Measurements from ENCODE around the gene ABLIM3.

DNA sequence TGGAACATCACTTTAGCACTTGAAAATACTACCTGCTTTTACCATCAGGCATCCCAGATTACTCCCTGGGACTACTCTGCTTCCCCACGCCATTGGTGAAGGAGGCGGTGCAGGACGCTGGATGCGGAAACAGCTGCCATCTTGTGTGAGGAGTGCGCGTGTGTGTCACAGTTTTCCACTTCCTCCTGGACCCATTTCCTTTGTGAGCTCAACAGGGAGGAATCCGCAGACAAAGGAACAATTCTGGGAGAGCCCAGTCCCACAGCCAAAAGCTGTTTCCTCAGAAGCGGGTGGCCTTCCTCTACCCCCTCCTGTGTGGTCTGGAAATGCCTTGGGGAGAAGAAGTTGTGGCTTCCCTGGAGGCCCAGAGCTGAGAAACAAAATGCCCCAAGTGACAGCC lies 147.1 kb downstream of the ABLIM3 start:
- TF ChIP-seq, protein P1, sequence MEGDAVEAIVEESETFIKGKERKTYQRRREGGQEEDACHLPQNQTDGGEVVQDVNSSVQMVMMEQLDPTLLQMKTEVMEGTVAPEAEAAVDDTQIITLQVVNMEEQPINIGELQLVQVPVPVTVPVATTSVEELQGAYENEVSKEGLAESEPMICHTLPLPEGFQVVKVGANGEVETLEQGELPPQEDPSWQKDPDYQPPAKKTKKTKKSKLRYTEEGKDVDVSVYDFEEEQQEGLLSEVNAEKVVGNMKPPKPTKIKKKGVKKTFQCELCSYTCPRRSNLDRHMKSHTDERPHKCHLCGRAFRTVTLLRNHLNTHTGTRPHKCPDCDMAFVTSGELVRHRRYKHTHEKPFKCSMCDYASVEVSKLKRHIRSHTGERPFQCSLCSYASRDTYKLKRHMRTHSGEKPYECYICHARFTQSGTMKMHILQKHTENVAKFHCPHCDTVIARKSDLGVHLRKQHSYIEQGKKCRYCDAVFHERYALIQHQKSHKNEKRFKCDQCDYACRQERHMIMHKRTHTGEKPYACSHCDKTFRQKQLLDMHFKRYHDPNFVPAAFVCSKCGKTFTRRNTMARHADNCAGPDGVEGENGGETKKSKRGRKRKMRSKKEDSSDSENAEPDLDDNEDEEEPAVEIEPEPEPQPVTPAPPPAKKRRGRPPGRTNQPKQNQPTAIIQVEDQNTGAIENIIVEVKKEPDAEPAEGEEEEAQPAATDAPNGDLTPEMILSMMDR (conservative IDR thresholded peaks at IDR 0.05; ENCODE audit: low read length) = no peak
- TF ChIP-seq EZH2phosphoT487 (IDR thresholded peaks at IDR 0.05; ENCODE audit: borderline replicate concordance) = no peak
